H1 (cell line): ENCODE data around the gene ADPRH. TPM values are rescaled to one million over a fixed set of nuclear protein-coding genes. Genes with fewer than 3 reads are reported as not detected.

Experiments used
- BACH1 ChIP-seq: IDR thresholded peaks from 2 replicates; pipeline ENCODE4 v1.6.1; 2012; ENCODE audit warnings: low read length, improper control_type of control experiment
- CEBPB ChIP-seq: IDR thresholded peaks from 2 replicates; pipeline ENCODE4 v1.6.1; 2012; ENCODE audit warnings: low read depth, low read length
- CHD2 ChIP-seq: IDR thresholded peaks from 2 replicates; pipeline ENCODE4 v1.6.1; 2012; ENCODE audit warnings: low read length, improper control_type of control experiment
- CREB1 ChIP-seq: IDR thresholded peaks from 2 replicates; pipeline ENCODE4 v1.6.1; 2012; ENCODE audit warnings: inconsistent platforms
- HDAC6 ChIP-seq: IDR thresholded peaks from one replicate; pipeline ENCODE4 v1.7.1; 2012; ENCODE audit warnings: low read depth, mild to moderate bottlenecking, inconsistent platforms, low read length, moderate library complexity
- KDM1A ChIP-seq: fragments of 200-600, 300-600 bp; sonication (generic); IDR thresholded peaks from 2 replicates; pipeline ENCODE4 v1.7.1; 2016; ENCODE audit warnings: mild to moderate bottlenecking, low read length, borderline replicate concordance
- KDM5A ChIP-seq: fragments of 200-600 bp; IDR thresholded peaks from 2 replicates; pipeline ENCODE4 v1.7.1; 2012; ENCODE audit warnings: mild to moderate bottlenecking, low read length, inconsistent platforms, mixed read lengths
- PHF8 ChIP-seq: fragments of 200-600 bp; sonication (generic); conservative IDR thresholded peaks from 2 replicates; pipeline ENCODE4 v1.7.1; 2012; ENCODE audit warnings: low read depth, mild to moderate bottlenecking, inconsistent platforms, low read length, moderate library complexity
- RBBP5 ChIP-seq: IDR thresholded peaks from 2 replicates; pipeline ENCODE4 v1.7.1; 2012; ENCODE audit warnings: low read depth, mild to moderate bottlenecking, inconsistent platforms, low read length, moderate library complexity, borderline replicate concordance
- SAP30 ChIP-seq: fragments of 300-600 bp; sonication (generic); IDR thresholded peaks from 2 replicates; pipeline ENCODE4 v1.7.1; 2012; ENCODE audit warnings: low read length, moderate library complexity, mild to moderate bottlenecking, inconsistent platforms; ENCODE audit not compliant: insufficient read depth, insufficient replicate concordance
- TAF1 ChIP-seq: IDR thresholded peaks from 2 replicates; pipeline ENCODE4 v1.6.1; 2011; ENCODE audit warnings: mild to moderate bottlenecking, low read depth, low read length
- TCF12 ChIP-seq: IDR thresholded peaks from 2 replicates; pipeline ENCODE4 v1.6.1; 2011; ENCODE audit warnings: low read depth, mild to moderate bottlenecking, low read length
- polyA plus RNA-seq, 7 experiments: library from polyadenylated mRNA; depleted of rRNA in 3 of 7; stranded (reverse) in 5 of 7; unstranded in 2 of 7; fragments of >200 nt in 5 of 7; fragments of 200-250 nt in 2 of 7; gene quantifications; 1 replicate in 5 of 7; 2 replicates in 1 of 7; 4 replicates in 1 of 7; pipeline versions ENCODE4 v1.2.1 to v1.2.3, GENCODE V29; 2011 to 2013; ENCODE audit warnings: missing spikeins in 2 of 7, mixed read lengths in 2 of 7
- total RNA-seq: library from RNA; stranded (reverse); fragmentation: NEBNext Ultra II Directional; extraction: Animal tissue kit (Norgen Biotek cat#: 25700); gene quantifications from 2 replicates; pipeline ENCODE4 v1.2.1, GENCODE V29; 2021
- TF ChIP-seq, protein P1 (sequence below): fragments of 300-600 bp; sonication (generic); IDR thresholded peaks from 2 replicates; pipeline ENCODE4 v1.7.1; 2012; ENCODE audit warnings: low read length, moderate library complexity, mild to moderate bottlenecking, inconsistent platforms; ENCODE audit not compliant: insufficient replicate concordance

ADPRH gene
- total and polyA plus RNA-seq, 2 of the 8 experiments (the other 6 are each of a cell fraction or from before 2014, with no cell fraction given) = 2.6 to 4.2 TPM

- TF ChIP-seq, protein P1, sequence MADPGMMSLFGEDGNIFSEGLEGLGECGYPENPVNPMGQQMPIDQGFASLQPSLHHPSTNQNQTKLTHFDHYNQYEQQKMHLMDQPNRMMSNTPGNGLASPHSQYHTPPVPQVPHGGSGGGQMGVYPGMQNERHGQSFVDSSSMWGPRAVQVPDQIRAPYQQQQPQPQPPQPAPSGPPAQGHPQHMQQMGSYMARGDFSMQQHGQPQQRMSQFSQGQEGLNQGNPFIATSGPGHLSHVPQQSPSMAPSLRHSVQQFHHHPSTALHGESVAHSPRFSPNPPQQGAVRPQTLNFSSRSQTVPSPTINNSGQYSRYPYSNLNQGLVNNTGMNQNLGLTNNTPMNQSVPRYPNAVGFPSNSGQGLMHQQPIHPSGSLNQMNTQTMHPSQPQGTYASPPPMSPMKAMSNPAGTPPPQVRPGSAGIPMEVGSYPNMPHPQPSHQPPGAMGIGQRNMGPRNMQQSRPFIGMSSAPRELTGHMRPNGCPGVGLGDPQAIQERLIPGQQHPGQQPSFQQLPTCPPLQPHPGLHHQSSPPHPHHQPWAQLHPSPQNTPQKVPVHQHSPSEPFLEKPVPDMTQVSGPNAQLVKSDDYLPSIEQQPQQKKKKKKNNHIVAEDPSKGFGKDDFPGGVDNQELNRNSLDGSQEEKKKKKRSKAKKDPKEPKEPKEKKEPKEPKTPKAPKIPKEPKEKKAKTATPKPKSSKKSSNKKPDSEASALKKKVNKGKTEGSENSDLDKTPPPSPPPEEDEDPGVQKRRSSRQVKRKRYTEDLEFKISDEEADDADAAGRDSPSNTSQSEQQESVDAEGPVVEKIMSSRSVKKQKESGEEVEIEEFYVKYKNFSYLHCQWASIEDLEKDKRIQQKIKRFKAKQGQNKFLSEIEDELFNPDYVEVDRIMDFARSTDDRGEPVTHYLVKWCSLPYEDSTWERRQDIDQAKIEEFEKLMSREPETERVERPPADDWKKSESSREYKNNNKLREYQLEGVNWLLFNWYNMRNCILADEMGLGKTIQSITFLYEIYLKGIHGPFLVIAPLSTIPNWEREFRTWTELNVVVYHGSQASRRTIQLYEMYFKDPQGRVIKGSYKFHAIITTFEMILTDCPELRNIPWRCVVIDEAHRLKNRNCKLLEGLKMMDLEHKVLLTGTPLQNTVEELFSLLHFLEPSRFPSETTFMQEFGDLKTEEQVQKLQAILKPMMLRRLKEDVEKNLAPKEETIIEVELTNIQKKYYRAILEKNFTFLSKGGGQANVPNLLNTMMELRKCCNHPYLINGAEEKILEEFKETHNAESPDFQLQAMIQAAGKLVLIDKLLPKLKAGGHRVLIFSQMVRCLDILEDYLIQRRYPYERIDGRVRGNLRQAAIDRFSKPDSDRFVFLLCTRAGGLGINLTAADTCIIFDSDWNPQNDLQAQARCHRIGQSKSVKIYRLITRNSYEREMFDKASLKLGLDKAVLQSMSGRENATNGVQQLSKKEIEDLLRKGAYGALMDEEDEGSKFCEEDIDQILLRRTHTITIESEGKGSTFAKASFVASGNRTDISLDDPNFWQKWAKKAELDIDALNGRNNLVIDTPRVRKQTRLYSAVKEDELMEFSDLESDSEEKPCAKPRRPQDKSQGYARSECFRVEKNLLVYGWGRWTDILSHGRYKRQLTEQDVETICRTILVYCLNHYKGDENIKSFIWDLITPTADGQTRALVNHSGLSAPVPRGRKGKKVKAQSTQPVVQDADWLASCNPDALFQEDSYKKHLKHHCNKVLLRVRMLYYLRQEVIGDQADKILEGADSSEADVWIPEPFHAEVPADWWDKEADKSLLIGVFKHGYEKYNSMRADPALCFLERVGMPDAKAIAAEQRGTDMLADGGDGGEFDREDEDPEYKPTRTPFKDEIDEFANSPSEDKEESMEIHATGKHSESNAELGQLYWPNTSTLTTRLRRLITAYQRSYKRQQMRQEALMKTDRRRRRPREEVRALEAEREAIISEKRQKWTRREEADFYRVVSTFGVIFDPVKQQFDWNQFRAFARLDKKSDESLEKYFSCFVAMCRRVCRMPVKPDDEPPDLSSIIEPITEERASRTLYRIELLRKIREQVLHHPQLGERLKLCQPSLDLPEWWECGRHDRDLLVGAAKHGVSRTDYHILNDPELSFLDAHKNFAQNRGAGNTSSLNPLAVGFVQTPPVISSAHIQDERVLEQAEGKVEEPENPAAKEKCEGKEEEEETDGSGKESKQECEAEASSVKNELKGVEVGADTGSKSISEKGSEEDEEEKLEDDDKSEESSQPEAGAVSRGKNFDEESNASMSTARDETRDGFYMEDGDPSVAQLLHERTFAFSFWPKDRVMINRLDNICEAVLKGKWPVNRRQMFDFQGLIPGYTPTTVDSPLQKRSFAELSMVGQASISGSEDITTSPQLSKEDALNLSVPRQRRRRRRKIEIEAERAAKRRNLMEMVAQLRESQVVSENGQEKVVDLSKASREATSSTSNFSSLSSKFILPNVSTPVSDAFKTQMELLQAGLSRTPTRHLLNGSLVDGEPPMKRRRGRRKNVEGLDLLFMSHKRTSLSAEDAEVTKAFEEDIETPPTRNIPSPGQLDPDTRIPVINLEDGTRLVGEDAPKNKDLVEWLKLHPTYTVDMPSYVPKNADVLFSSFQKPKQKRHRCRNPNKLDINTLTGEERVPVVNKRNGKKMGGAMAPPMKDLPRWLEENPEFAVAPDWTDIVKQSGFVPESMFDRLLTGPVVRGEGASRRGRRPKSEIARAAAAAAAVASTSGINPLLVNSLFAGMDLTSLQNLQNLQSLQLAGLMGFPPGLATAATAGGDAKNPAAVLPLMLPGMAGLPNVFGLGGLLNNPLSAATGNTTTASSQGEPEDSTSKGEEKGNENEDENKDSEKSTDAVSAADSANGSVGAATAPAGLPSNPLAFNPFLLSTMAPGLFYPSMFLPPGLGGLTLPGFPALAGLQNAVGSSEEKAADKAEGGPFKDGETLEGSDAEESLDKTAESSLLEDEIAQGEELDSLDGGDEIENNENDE = no peak
- TF ChIP-seq CEBPB = no peak
- no peak for TF ChIP-seq KDM5A
- TF ChIP-seq CHD2 = no peak
- TF ChIP-seq RBBP5 = no peak
- TF ChIP-seq SAP30 = no peak
- TF ChIP-seq HDAC6 = no peak
- no peak for TF ChIP-seq TAF1
- TF ChIP-seq BACH1 = no peak
- no peak for TF ChIP-seq TCF12
- TF ChIP-seq CREB1 = no peak
- TF ChIP-seq PHF8 = no peak
- TF ChIP-seq KDM1A = no peak
Measured at GRCh38 chr3:119594066-119594465, 14.8 kb downstream of the ADPRH start (continued).
